Thoracic aorta (tissue), 2 donors: ENCODE results near the gene CCDC170. TPM values are rescaled to one million over a fixed set of nuclear protein-coding genes. Genes with fewer than 3 reads are reported as not detected.

Experiments
- ATAC-seq: fragments of 150-250 bp; one replicate; pipeline ENCODE4 v1.8.0; 2017; ENCODE audit warnings: low read depth; ENCODE audit not compliant: insufficient number of reproducible peaks, low FRiP score
- DNase-seq: peaks from one replicate; pipeline ENCODE4 v3.0.0-alpha.2; 2020; ENCODE audit warnings: low spot score
- H3K27ac ChIP-seq, 2 donors: fragments of 200-600 bp; sonication (generic); 1 replicate in 1 of 2; 2 replicates in 1 of 2; pipeline ENCODE4 v1.5.1; 2016; ENCODE audit warnings: mild to moderate bottlenecking in 2 of 2, moderate library complexity in 2 of 2
- H3K27me3 ChIP-seq: fragments of 200-600 bp; sonication (generic); replicated peaks from 2 replicates; pipeline ENCODE4 v1.6.0; 2016; ENCODE audit warnings: mild to moderate bottlenecking; ENCODE audit not compliant: insufficient read depth
- H3K36me3 ChIP-seq: fragments of 200-600 bp; sonication (generic); one replicate; pipeline ENCODE4 v1.5.1; 2016
- H3K4me1 ChIP-seq, 2 donors: fragments of 200-600 bp; sonication (generic); 1 replicate in 1 of 2; 2 replicates in 1 of 2; pipeline versions ENCODE4 v1.5.1 to v1.6.0; 2016; ENCODE audit warnings: low read depth in 2 of 2, mild to moderate bottlenecking in 1 of 2; ENCODE audit not compliant: control insufficient read depth in 1 of 2
- H3K4me3 ChIP-seq: fragments of 200-600 bp; sonication (generic); 2 replicates; pipeline ENCODE4 v1.5.1; 2016; ENCODE audit warnings: mild to moderate bottlenecking
- H3K9me3 ChIP-seq: fragments of 200-600 bp; sonication (generic); 2 replicates; pipeline ENCODE4 v1.5.1; 2016
- total RNA-seq, 2 donors: library from RNA; depleted of rRNA; stranded (reverse); fragments of >200 nt; gene quantifications; one replicate each; pipeline versions ENCODE4 v1.1.0 to v1.2.3, GENCODE V29; 2016
- TF ChIP-seq, protein P1 (sequence below): fragments of 200-600 bp; sonication (generic); IDR thresholded peaks from one replicate; pipeline ENCODE4 v1.5.1; 2019; ENCODE audit warnings: antibody characterized with exemption

Gene CCDC170
- total RNA-seq, 2 donors from 2014 or later, result 0.81 to 1.5 TPM

DNA sequence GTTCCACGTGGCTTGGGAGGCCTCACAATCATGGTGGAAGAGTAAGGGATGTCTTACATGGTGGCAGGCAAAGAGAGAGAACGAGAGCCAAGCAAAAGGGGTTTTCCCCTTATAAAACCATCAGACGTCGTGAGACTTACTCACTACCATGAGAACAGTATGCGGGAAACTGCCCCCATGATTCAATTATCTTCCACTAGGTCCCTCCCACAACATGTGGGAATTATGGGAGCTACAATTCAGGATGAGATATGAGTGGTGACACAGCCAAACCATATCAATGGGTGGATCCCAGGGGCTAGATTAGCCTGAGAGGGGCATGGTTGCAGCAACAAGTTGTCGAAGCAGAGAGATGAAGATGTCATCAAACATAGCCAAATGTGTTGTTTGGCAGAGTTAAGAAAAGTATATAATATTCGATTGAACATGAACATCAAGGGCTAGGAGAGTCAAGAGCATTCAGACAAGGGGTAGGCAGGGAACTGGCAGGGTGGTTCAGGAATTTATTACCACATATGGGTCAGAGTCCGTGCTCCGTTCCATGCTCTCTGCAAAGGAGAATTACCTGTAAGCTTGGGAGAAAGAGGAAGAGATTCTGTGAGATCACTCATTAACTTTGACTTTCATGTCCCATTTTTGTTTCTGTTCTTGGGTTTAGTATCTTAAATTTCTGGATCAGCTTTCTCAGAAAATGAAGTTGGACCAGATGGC is 98.8 kb downstream of the CCDC170 start:
- DNase-seq (no peak), ATAC-seq (no peak)
- H3K36me3 ChIP-seq, result no peaks in the 10 kb centered on the region
- TF ChIP-seq, protein P1, sequence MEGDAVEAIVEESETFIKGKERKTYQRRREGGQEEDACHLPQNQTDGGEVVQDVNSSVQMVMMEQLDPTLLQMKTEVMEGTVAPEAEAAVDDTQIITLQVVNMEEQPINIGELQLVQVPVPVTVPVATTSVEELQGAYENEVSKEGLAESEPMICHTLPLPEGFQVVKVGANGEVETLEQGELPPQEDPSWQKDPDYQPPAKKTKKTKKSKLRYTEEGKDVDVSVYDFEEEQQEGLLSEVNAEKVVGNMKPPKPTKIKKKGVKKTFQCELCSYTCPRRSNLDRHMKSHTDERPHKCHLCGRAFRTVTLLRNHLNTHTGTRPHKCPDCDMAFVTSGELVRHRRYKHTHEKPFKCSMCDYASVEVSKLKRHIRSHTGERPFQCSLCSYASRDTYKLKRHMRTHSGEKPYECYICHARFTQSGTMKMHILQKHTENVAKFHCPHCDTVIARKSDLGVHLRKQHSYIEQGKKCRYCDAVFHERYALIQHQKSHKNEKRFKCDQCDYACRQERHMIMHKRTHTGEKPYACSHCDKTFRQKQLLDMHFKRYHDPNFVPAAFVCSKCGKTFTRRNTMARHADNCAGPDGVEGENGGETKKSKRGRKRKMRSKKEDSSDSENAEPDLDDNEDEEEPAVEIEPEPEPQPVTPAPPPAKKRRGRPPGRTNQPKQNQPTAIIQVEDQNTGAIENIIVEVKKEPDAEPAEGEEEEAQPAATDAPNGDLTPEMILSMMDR, result no peak
- no peak overlapping the region for H3K27ac ChIP-seq
- H3K4me1 ChIP-seq, result no peaks in the 10 kb centered on the region
- H3K4me3 ChIP-seq, result no peak overlapping the region
- H3K9me3 ChIP-seq, result no peaks in the 10 kb centered on the region
- H3K27me3 ChIP-seq, result no peaks in the 10 kb centered on the region

DNA sequence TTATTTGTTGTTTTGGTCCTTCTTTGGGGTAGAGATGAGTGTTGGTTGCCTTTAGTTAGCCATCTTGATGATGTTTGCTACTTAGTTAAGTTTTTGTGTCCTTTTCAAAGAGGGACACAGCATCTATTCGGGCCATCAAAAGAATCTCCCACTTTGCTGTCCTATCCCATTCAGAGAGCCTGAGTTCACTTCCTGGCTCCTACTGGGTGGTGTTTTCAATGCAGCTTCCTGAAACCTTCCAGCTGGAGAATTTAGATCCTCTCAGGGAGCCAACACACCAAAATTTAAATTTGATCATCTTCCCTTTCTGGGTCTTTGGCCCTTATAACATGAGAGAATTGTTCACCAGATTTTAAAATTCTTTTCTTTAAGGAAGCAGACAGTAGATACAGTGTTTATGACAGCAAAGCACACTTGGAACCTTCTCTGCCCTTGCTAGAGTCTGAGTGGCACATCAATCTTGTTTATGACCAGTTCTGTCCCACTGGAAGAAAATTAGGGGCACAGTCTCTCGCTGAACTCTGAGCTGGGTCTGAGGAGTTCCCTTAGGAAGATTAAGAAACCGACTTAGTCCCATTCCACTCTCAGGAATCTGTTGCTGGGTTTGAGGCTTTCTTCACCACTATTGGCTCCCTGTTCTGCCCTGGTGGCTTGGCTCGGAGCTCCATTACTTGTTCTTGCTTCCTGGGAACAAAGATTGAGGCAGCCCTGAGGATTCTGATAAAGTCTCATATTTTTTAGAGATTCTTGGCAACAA is 115.5 kb downstream of the CCDC170 start:
- Histone ChIP-seq H3K27me3 (no peaks in the 10 kb centered on the region), H3K9me3 (no peaks in the 10 kb centered on the region), H3K36me3 (no peaks in the 10 kb centered on the region), H3K4me1 (no peaks in the 10 kb centered on the region), H3K27ac (no peak overlapping the region), H3K4me3 (no peak overlapping the region)
- TF ChIP-seq, protein P1, result no peak
- ATAC-seq (no peak), DNase-seq (no peak)

DNA sequence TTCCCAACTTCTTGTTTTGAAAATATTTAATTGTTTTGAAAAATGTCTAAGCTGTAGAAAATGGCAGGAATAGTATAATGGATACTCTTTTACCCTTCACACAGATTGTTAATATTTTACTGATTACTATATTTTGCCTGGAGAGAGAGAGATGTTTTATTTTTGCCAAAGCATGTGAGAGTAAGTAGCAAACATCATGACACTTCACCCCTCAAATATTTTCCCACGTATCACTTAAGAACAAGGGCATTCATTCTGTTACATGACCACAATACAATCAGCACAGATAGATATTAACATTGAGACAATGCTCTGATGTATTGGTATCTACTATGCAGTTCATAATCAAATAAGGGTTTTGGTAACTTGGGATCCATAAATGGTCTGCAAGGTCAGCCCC is 116.5 kb downstream of the CCDC170 start:
- DNase-seq, result no peak
- Histone ChIP-seq H3K36me3 (no peaks in the 10 kb centered on the region), H3K4me3 (no peak overlapping the region), H3K4me1 (no peaks in the 10 kb centered on the region), H3K27ac (no peak overlapping the region), H3K27me3 (no peaks in the 10 kb centered on the region), H3K9me3 (no peaks in the 10 kb centered on the region)
- no peak for ATAC-seq
- TF ChIP-seq, protein P1, result no peak

DNA sequence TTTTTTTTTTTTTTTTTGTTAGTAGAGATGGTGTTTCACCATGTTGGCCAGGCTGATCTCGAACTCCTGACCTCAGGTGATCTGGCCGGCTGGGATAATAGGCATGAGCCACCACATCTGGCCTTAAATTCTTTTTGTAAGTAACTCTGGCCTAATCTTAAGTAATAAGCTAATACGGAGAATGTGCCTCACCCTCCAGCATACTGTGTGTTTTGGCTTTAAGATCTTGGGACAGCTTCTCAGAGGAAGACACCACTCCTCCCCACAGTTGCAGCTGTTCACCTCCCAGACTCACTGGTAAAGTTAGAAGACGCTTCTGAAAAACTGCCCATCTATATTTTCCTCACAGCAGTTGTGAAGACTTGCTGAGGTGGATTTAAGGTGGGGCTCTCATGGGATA is 120.8 kb downstream of the CCDC170 start:
- Histone ChIP-seq H3K9me3 (no peaks in the 10 kb centered on the region), H3K36me3 (no peaks in the 10 kb centered on the region), H3K27me3 (no peaks in the 10 kb centered on the region), H3K4me3 (no peak overlapping the region), H3K27ac (no peak overlapping the region), H3K4me1 (no peaks in the 10 kb centered on the region)
- DNase-seq (no peak), ATAC-seq (no peak)
- TF ChIP-seq, protein P1, result no peak

DNA sequence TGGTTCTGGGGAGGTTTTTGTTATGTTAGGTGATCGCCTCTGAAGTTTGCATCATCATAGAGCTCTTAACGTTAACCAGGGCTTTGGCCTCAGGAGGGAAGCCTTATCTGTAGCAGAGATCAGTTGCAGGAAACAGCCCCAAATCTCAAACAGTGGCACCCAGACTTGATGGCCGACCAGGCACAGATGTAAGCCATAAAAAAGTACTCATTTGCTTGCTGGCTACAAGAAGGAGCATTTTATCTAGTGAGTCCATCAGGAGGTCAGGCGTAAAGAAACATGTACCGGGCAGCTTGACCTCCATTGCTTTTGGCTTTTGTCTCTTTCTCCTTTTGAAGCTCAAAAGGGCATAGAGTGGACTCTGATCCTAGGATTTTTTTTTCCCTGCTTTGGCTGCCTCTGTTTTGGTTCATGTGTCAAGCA is 122.3 kb downstream of the CCDC170 start:
- TF ChIP-seq, protein P1, result no peak
- H3K36me3 ChIP-seq, result no peaks in the 10 kb centered on the region

More for the DNA sequence above, 122.3 kb downstream of the CCDC170 start:
- Histone ChIP-seq H3K27me3 (no peaks in the 10 kb centered on the region), H3K4me3 (no peak overlapping the region), H3K4me1 (no peaks in the 10 kb centered on the region), H3K9me3 (no peaks in the 10 kb centered on the region), H3K27ac (no peak overlapping the region)
- no peak for ATAC-seq
- DNase-seq, result no peak
